ENCODE results near the gene CNOT4.

GRCh38 chr7:135335628-135336139, 174.2 kb downstream of the CNOT4 start:
- TF ChIP-seq REST (IDR thresholded peaks at IDR 0.05; ENCODE audit: insufficient replicate concordance, low read depth): peak; percentile 94
- TF ChIP-seq CTCF (IDR thresholded peaks at IDR 0.05; ENCODE audit: insufficient read depth, low read length): peak; percentile 12
